A549 (cell line): ENCODE measurements around the gene BAHCC1.

Source experiments
- EP300 ChIP-seq, 2 experiments: fragments of >200 bp; sonication (Bioruptor Twin); formaldehyde crosslinking; IDR thresholded peaks; 2 replicates in 1 of 2; 3 replicates in 1 of 2; pipeline ENCODE4 v1.6.1; 2016 to 2017
- MAFK ChIP-seq: fragments of 450-650 bp; IDR thresholded peaks from 2 replicates; pipeline ENCODE4 v1.6.1; 2014; ENCODE audit not compliant: partially characterized antibody
- POLR2A ChIP-seq: IDR thresholded peaks from 2 replicates; pipeline ENCODE4 v1.6.1; 2012; ENCODE audit warnings: mild to moderate bottlenecking, low read length
- POLR2AphosphoS2 ChIP-seq: conservative IDR thresholded peaks from 2 replicates; pipeline ENCODE4 v1.6.1; 2012; ENCODE audit warnings: low read length, improper control_type of control experiment, inconsistent platforms
- RAD21 ChIP-seq, 2 experiments: fragments of >200 bp in 1 of 2; sonication (Bioruptor Twin) in 1 of 2; formaldehyde crosslinking in 1 of 2; IDR thresholded peaks in 1 of 2; conservative IDR thresholded peaks in 1 of 2; 2 replicates in 1 of 2; 3 replicates in 1 of 2; pipeline ENCODE4 v1.6.1; 2012 to 2018; ENCODE audit warnings: inconsistent platforms in 1 of 2
- RCOR1 ChIP-seq: fragments of 150-350 bp; IDR thresholded peaks from 2 replicates; pipeline ENCODE4 v1.6.1; 2014; ENCODE audit warnings: antibody characterized with exemption, low read length, low read depth
- RFX5 ChIP-seq: fragments of 450-650 bp; IDR thresholded peaks from 2 replicates; pipeline ENCODE4 v1.7.1; 2014; ENCODE audit warnings: antibody characterized with exemption, mild to moderate bottlenecking, moderate library complexity
- TF ChIP-seq, protein P1 (sequence below): fragments of >200 bp; sonication (Bioruptor Twin); formaldehyde crosslinking; IDR thresholded peaks from 3 replicates; pipeline ENCODE4 v1.5.1; 2016
- TF ChIP-seq, protein P2 (sequence below): IDR thresholded peaks from 2 replicates; pipeline ENCODE4 v1.6.1; 2012

DNA sequence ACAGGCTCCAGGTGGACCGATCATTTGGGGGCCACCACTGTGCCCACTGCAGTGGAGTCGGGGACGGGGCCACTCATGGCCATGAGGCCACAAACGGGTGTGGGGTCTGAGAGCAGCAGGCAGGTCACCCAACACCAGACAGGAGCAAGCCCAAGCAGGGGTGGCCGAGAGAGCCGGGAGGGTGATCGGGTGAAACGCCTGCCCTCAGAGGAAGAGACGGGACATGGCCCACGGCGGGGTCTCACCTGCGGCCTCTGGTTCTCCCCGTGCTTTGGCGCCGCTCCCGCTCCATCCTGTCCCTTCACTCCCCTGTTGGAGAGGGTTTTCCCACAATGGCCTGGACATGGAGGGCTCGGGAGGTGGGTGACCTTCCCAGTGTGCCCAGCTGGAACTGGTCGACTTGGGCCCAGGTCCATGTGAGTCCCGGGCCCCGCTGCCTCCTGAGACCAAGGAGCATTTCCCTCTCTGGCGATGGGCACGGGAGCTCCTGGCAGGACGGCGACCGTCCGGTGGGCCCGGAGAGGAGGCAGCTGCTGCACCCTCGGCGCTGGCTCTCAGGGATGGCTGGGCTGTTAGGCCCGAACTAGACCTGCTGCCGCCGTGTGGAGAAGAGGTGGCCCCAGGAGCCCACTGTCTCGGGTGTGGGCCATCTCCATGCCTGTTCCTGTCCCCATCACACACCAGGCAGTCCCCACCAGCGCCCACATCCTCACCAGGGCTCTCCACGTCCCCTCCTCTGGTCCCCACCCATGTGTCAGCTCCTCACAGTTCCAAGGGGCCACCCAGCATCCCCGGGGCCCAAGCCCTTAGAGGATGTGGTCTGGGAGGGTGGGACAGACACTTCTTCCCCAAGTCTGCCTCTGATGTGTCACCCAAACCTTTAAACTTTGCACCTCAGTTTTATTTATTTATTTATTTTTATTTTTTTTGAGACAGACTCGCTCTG is 13.4 kb upstream of the BAHCC1 start:
- TF ChIP-seq POLR2A (no peak), POLR2AphosphoS2 (no peak), RFX5 (no peak), EP300 (IDR thresholded peaks at IDR 0.05) (no peak), RAD21 (conservative IDR thresholded peaks at IDR 0.05 in 1 of 2, IDR thresholded peaks at IDR 0.05 in 1 of 2) (no peak), RCOR1 (no peak), MAFK (no peak)
- TF ChIP-seq, protein P1, sequence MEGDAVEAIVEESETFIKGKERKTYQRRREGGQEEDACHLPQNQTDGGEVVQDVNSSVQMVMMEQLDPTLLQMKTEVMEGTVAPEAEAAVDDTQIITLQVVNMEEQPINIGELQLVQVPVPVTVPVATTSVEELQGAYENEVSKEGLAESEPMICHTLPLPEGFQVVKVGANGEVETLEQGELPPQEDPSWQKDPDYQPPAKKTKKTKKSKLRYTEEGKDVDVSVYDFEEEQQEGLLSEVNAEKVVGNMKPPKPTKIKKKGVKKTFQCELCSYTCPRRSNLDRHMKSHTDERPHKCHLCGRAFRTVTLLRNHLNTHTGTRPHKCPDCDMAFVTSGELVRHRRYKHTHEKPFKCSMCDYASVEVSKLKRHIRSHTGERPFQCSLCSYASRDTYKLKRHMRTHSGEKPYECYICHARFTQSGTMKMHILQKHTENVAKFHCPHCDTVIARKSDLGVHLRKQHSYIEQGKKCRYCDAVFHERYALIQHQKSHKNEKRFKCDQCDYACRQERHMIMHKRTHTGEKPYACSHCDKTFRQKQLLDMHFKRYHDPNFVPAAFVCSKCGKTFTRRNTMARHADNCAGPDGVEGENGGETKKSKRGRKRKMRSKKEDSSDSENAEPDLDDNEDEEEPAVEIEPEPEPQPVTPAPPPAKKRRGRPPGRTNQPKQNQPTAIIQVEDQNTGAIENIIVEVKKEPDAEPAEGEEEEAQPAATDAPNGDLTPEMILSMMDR, result no peak
- TF ChIP-seq, protein P2, sequence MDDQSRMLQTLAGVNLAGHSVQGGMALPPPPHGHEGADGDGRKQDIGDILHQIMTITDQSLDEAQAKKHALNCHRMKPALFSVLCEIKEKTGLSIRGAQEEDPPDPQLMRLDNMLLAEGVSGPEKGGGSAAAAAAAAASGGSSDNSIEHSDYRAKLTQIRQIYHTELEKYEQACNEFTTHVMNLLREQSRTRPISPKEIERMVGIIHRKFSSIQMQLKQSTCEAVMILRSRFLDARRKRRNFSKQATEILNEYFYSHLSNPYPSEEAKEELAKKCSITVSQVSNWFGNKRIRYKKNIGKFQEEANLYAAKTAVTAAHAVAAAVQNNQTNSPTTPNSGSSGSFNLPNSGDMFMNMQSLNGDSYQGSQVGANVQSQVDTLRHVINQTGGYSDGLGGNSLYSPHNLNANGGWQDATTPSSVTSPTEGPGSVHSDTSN, result no peak
